ACC112 (cell line): Measurements from ENCODE around the gene SLC25A24.
"Not testable (repeated sequence)": the region's sequence is repeated elsewhere in the genome, so short reads cannot be mapped to it uniquely, and the experiment has no call there.

Experiments used
- H2AFZ ChIP-seq: fragments of 200-600 bp; sonication (generic); one replicate; pipeline ENCODE4 v1.6.0; 2017; ENCODE audit warnings: antibody characterized with exemption, low read length; ENCODE audit not compliant: unreplicated experiment
- H3K27ac ChIP-seq: fragments of 200-600 bp; sonication (generic); 2 replicates; pipeline ENCODE4 v1.5.1; 2014; ENCODE audit warnings: low read depth, mild to moderate bottlenecking, antibody characterized with exemption, low read length, moderate library complexity
- H3K27me3 ChIP-seq: fragments of 200-600 bp; sonication (generic); 2 replicates; pipeline ENCODE4 v1.6.1; 2014; ENCODE audit warnings: mild to moderate bottlenecking, antibody characterized with exemption, low read length, moderate library complexity, mixed read lengths; ENCODE audit not compliant: insufficient read depth
- H3K36me3 ChIP-seq: fragments of 200-600 bp; sonication (generic); 2 replicates; pipeline ENCODE4 v1.6.1; 2016; ENCODE audit warnings: mild to moderate bottlenecking, antibody characterized with exemption, low read length, moderate library complexity, mixed read lengths; ENCODE audit not compliant: insufficient read depth
- H3K4me1 ChIP-seq: fragments of 200-600 bp; sonication (generic); one replicate; pipeline ENCODE4 v1.6.1; 2016; ENCODE audit warnings: low read length, mixed read lengths; ENCODE audit not compliant: insufficient read depth, unreplicated experiment, control insufficient read depth
- H3K4me3 ChIP-seq: fragments of 200-600 bp; sonication (generic); 2 replicates; pipeline ENCODE4 v1.5.1; 2014; ENCODE audit warnings: mild to moderate bottlenecking, low read depth, low read length
- H3K79me2 ChIP-seq: fragments of 200-600 bp; sonication (generic); one replicate; pipeline ENCODE4 v1.6.0; 2016; ENCODE audit warnings: low read length; ENCODE audit not compliant: control insufficient read depth, unreplicated experiment, insufficient read depth

SLC25A24 gene

GRCh38 chr1:108216028-108216890 lies 16.1 kb upstream of the SLC25A24 start:
- H3K4me1 ChIP-seq, H3K27ac ChIP-seq, H3K79me2 ChIP-seq, H2AFZ ChIP-seq, H3K36me3 ChIP-seq, H3K4me3 ChIP-seq: not testable (repeated sequence)
- peaks cover 15% of the 10 kb centered on the region for H3K27me3 ChIP-seq

- not testable (repeated sequence) for H3K4me1 ChIP-seq, H3K79me2 ChIP-seq, H3K36me3 ChIP-seq, H3K27ac ChIP-seq, H2AFZ ChIP-seq, H3K4me3 ChIP-seq
- peaks cover 22% of the 10 kb centered on the region for H3K27me3 ChIP-seq
These were observed 14.7 kb upstream of the SLC25A24 start for GRCh38 chr1:108214641-108215465.

GRCh38 chr1:108211014-108211413 lies 10.9 kb upstream of the SLC25A24 start:
- Histone ChIP-seq H3K4me1 (no peaks in the 10 kb centered on the region), H3K79me2 (no peaks in the 10 kb centered on the region), H2AFZ (no peak overlapping the region), H3K27me3 (peaks cover 56% of the 10 kb centered on the region), H3K27ac (no peak overlapping the region), H3K4me3 (no peak overlapping the region), H3K36me3 (no peaks in the 10 kb centered on the region)

- Histone ChIP-seq H2AFZ (no peak overlapping the region), H3K27ac (no peak overlapping the region), H3K4me1 (no peaks in the 10 kb centered on the region), H3K4me3 (no peak overlapping the region), H3K36me3 (no peaks in the 10 kb centered on the region), H3K79me2 (no peaks in the 10 kb centered on the region), H3K27me3 (peaks cover 56% of the 10 kb centered on the region)
These were observed 9.4 kb upstream of the SLC25A24 start for GRCh38 chr1:108209456-108210108.

GRCh38 chr1:108208724-108209446 lies 8.7 kb upstream of the SLC25A24 start:
- no peaks in the 10 kb centered on the region for H3K4me1 ChIP-seq
- H3K4me3 ChIP-seq: no peak overlapping the region

GRCh38 chr1:108203582-108203981 lies 3.4 kb upstream of the SLC25A24 start:
- not testable (repeated sequence) for H3K4me3 ChIP-seq, H2AFZ ChIP-seq, H3K27ac ChIP-seq

More at GRCh38 chr1:108208724-108209446, 8.7 kb upstream of the SLC25A24 start:
- H2AFZ ChIP-seq: no peak overlapping the region
- no peaks in the 10 kb centered on the region for H3K36me3 ChIP-seq
- H3K27ac ChIP-seq: no peak overlapping the region
- no peaks in the 10 kb centered on the region for H3K79me2 ChIP-seq
- peaks cover 56% of the 10 kb centered on the region for H3K27me3 ChIP-seq

GRCh38 chr1:108201687-108202086 lies 1.5 kb upstream of the SLC25A24 start:
- Histone ChIP-seq H3K79me2 (peaks cover 33% of the 10 kb centered on the region), H3K4me1 (peaks cover 18% of the 10 kb centered on the region), H3K4me3 (no peak overlapping the region), H3K27ac (no peak overlapping the region), H2AFZ (no peak overlapping the region), H3K36me3 (0 out of 2 replicates have a peak, but pooled peaks cover 13% of the 10 kb centered on the region), H3K27me3 (peaks cover 4% of the 10 kb centered on the region; the same call in 1 of the 2 replicates)

More at GRCh38 chr1:108203582-108203981, 3.4 kb upstream of the SLC25A24 start:
- H3K4me1 ChIP-seq, H3K36me3 ChIP-seq: not testable (repeated sequence)
- peaks cover 22% of the 10 kb centered on the region for H3K27me3 ChIP-seq
- peaks cover 14% of the 10 kb centered on the region for H3K79me2 ChIP-seq

GRCh38 chr1:108200687-108201051 lies 526 bp upstream of the SLC25A24 start:
- Histone ChIP-seq H3K27ac (peak overlapping the region; percentile 40), H3K36me3 (peaks cover 22% of the 10 kb centered on the region; the same call in 1 of the 2 replicates), H3K4me3 (peak overlapping the region; percentile 100), H3K79me2 (peaks cover 43% of the 10 kb centered on the region), H2AFZ (peak overlapping the region; percentile 97), H3K27me3 (no peaks in the 10 kb centered on the region), H3K4me1 (peaks cover 18% of the 10 kb centered on the region)

GRCh38 chr1:108199201-108199691 lies 897 bp downstream of the SLC25A24 start:
- Histone ChIP-seq H3K4me3 (peak overlapping the region; percentile 100), H3K4me1 (peaks cover 18% of the 10 kb centered on the region), H3K36me3 (peaks cover 35% of the 10 kb centered on the region), H2AFZ (peak overlapping the region; percentile 97), H3K79me2 (peaks cover 57% of the 10 kb centered on the region), H3K27ac (peak overlapping the region; percentile 74), H3K27me3 (no peaks in the 10 kb centered on the region)

- H3K27ac ChIP-seq: no peak overlapping the region
- H3K4me1 ChIP-seq: peaks cover 27% of the 10 kb centered on the region
- no peak overlapping the region for H3K4me3 ChIP-seq
- peaks cover 98% of the 10 kb centered on the region for H3K79me2 ChIP-seq
- no peak overlapping the region for H2AFZ ChIP-seq
- peaks cover 56% of the 10 kb centered on the region for H3K36me3 ChIP-seq
- H3K27me3 ChIP-seq: no peaks in the 10 kb centered on the region
These were observed 6.1 kb downstream of the SLC25A24 start for GRCh38 chr1:108194051-108194450.
